AG04450 (cell line): ENCODE measurements around the gene CDCP2. TPM values are rescaled to one million over a fixed set of nuclear protein-coding genes. Genes with fewer than 3 reads are reported as not detected.

ENCODE experiments used
- CTCF ChIA-PET: fragments of 300-600, 350-600 bp; formaldehyde crosslinking; extraction: SDS; loops from one replicate; lab custom pipeline; 2022; ENCODE audit warnings: antibody characterized with exemption, inconsistent platforms; lab: Charles Lee
- POLR2A ChIA-PET: fragments of 350-600 bp; formaldehyde crosslinking; extraction: SDS; loops from one replicate; lab custom pipeline; 2021; ENCODE audit warnings: antibody characterized with exemption, inconsistent platforms; lab: Yijun Ruan, JAX
- DNase-seq: peaks from one replicate; pipeline ENCODE4 v3.0.0-alpha.2; 2011; ENCODE audit warnings: low read depth, low spot score
- H3K27ac ChIP-seq: one replicate; pipeline ENCODE4 v1.5.1; 2012; ENCODE audit warnings: low read depth, low read length, control low read depth
- H3K27me3 ChIP-seq: one replicate; pipeline ENCODE4 v1.6.0; 2012; ENCODE audit warnings: low read length; ENCODE audit not compliant: control insufficient read depth, insufficient read depth
- H3K4me3 ChIP-seq: 2 replicates; pipeline ENCODE4 v1.5.1; 2011; ENCODE audit warnings: mild to moderate bottlenecking, low read depth, low read length, control low read depth
- H3K9me3 ChIP-seq: 2 replicates; pipeline ENCODE4 v1.5.1; 2012; ENCODE audit warnings: low read length; ENCODE audit not compliant: control insufficient read depth, insufficient read depth
- polyA plus RNA-seq: library from polyadenylated mRNA; depleted of rRNA; stranded (reverse); fragments of >200 nt; gene quantifications from 2 replicates; pipeline ENCODE4 v1.2.3, GENCODE V29; 2011
- TF ChIP-seq, protein P1 (sequence below): IDR thresholded peaks from 2 replicates; pipeline ENCODE4 v1.5.1; 2011; ENCODE audit warnings: low read depth, low read length, control low read depth, inconsistent platforms

The CDCP2 gene
- polyA plus RNA-seq, 1 experiment: not detected

DNA sequence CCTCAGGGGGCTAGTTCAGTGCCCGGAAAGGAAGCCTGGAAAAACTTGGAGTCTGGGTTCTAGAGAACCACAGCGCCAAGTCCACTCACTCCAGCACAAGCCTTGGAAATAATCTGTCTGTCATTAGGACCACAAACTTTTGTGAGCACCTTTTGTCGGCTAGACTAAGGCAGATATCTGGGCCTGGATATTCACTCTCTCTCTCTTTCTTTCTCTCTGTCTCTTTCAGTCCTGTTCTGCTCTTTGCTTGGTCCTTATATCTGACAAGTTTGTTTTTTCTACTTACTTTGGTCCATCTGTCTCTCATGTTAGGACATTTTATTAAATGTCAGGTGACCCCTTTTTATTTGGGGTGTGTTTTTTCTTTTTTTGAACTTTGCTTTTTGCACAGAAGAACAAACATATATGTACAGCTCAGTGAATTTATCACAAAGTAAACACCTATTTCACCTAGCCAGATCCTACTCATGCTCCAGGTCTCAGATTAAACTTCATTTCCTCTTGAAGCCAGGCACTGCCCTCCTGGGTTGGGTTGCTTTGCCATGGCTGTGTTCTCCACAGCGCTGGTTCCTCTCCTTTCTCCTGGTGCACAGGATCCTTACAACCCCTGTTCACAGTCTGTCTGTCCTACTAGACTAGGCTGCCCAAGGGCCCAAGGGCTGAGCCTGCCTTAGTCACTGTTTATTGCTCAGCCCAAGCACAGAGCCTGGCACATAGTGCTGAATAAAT lies 58.6 kb downstream of the CDCP2 start:
- no peak overlapping the region for H3K27ac ChIP-seq
- no peak for DNase-seq
- ChIA-PET CTCF (interaction anchor here (0.7 to 1.4 kb wide), 3 partner anchors 10 to 392 kb away, joined by 3 to 5 read pairs (median 3); no protein-coding TSS in a partner anchor), POLR2A (no interaction called here)
- TF ChIP-seq, protein P1, sequence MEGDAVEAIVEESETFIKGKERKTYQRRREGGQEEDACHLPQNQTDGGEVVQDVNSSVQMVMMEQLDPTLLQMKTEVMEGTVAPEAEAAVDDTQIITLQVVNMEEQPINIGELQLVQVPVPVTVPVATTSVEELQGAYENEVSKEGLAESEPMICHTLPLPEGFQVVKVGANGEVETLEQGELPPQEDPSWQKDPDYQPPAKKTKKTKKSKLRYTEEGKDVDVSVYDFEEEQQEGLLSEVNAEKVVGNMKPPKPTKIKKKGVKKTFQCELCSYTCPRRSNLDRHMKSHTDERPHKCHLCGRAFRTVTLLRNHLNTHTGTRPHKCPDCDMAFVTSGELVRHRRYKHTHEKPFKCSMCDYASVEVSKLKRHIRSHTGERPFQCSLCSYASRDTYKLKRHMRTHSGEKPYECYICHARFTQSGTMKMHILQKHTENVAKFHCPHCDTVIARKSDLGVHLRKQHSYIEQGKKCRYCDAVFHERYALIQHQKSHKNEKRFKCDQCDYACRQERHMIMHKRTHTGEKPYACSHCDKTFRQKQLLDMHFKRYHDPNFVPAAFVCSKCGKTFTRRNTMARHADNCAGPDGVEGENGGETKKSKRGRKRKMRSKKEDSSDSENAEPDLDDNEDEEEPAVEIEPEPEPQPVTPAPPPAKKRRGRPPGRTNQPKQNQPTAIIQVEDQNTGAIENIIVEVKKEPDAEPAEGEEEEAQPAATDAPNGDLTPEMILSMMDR: no peak
- no peaks in the 10 kb centered on the region for H3K9me3 ChIP-seq
- H3K4me3 ChIP-seq: no peak overlapping the region
- no peaks in the 10 kb centered on the region for H3K27me3 ChIP-seq

DNA sequence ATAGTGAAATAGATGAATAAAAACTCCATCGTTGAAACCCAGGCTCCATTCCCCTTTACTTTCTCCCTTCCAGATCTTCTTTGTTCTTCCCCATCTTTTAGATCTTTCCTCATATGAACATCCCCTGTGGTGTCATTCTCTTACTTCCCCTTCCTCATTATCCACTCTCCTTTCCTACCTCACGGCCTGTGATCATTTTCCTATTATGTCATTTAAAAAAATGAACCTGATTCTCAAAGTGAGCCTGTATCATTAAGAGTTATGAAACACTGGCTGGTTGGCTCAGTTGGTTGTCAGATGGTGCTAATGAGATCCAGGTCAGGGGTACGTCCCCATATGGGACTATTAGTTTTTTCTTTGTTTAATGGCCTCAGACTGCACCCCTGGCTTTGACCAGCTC lies 61.1 kb downstream of the CDCP2 start:
- Histone ChIP-seq H3K27ac (no peak overlapping the region), H3K4me3 (no peak overlapping the region), H3K27me3 (no peaks in the 10 kb centered on the region), H3K9me3 (no peaks in the 10 kb centered on the region)
- DNase-seq: no peak
- POLR2A ChIA-PET: no interaction called here
- TF ChIP-seq, protein P1: no peak
- CTCF ChIA-PET: no interaction called here

DNA sequence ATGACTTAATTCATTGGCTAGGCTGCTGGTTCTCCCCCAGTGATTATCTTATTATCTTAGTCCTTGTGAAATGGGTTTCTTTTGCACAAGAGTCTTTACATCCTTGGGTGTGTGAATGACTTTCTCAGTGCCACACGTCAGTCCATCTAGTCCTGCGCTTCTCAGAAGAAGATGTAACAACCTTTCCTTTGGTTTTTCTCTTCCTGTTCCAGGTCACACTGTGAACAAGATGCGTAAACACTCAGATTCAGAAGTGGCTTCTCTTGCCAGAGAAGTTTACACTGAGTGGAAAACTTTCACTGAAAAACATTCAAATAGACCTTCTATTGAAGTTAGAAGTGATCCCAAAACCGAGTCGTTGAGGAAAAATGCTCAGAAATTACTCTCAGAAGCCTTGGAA lies 64.4 kb downstream of the CDCP2 start:
- TF ChIP-seq, protein P1: no peak
- no peak overlapping the region for H3K4me3 ChIP-seq
- H3K9me3 ChIP-seq: no peaks in the 10 kb centered on the region
- no peak overlapping the region for H3K27ac ChIP-seq
- H3K27me3 ChIP-seq: no peaks in the 10 kb centered on the region
- no peak for DNase-seq
- ChIA-PET POLR2A (no interaction called here), CTCF (interaction anchor here (4.2 kb wide), 1 partner anchor 401 kb away, joined by 13 read pairs; no protein-coding TSS in a partner anchor)

DNA sequence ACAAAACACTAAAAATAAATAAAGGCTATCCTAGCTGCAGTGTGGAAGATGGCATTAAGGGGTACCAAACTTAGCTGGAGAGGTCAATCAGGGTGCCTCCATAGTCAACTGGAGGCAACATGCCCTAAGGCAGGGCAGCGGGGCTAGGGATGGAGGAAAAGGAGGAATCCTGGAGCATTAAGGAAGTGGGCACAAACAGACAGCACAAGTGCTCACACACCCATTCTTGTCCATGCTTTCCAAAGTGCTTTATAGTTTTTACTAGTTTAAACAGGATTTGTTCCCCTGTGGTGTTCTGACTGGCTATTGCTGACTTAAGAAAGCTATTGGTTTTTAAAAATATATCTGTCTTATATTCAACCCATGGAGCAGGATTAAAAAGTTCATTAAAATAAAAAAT lies 66.0 kb downstream of the CDCP2 start:
- H3K27me3 ChIP-seq: no peaks in the 10 kb centered on the region
- no peaks in the 10 kb centered on the region for H3K9me3 ChIP-seq
- ChIA-PET POLR2A (no interaction called here), CTCF (interaction anchor here (0.7 to 4.2 kb wide), 3 partner anchors 35 to 403 kb away, joined by 3 to 13 read pairs (median 3); no protein-coding TSS in a partner anchor)
- H3K4me3 ChIP-seq: no peak overlapping the region
- TF ChIP-seq, protein P1: no peak
- DNase-seq: no peak
- H3K27ac ChIP-seq: no peak overlapping the region

DNA sequence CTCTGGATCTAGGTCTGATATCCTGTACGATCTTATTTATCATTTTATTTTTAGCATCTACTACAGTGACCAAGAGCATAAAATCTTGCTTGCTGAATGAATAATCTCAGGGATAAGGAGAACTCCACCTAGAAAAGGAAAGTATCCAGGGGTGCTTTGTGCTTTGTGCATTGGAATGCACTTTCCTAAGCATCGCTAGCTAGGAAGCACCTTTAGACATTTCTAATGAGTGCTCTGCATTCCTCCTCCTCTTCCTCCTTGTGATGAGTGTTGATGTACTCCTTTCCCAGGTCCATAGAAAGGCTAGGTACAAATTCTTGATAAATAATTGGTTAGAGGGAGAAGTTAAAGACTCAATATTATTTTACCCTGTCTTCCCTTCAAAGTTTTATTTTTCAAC lies 68.0 kb downstream of the CDCP2 start:
- H3K27ac ChIP-seq: no peak overlapping the region
- H3K27me3 ChIP-seq: no peaks in the 10 kb centered on the region
- ChIA-PET CTCF (interaction anchor here (1.2 kb wide), 3 partner anchors 10 to 224 kb away, joined by 3 to 4 read pairs (median 4); no protein-coding TSS in a partner anchor), POLR2A (no interaction called here)
- TF ChIP-seq, protein P1: no peak
- no peak for DNase-seq
- no peak overlapping the region for H3K4me3 ChIP-seq
- no peaks in the 10 kb centered on the region for H3K9me3 ChIP-seq
